ENCODE data around the gene LMOD1. TPM values are rescaled to one million over a fixed set of nuclear protein-coding genes. Genes with fewer than 3 reads are reported as not detected.
A peak's percentile ranks its signal among the peaks of the same experiment; 100 is the strongest.

LMOD1 gene
- total RNA-seq, 1 experiment from 2014 or later = not detected

DNA sequence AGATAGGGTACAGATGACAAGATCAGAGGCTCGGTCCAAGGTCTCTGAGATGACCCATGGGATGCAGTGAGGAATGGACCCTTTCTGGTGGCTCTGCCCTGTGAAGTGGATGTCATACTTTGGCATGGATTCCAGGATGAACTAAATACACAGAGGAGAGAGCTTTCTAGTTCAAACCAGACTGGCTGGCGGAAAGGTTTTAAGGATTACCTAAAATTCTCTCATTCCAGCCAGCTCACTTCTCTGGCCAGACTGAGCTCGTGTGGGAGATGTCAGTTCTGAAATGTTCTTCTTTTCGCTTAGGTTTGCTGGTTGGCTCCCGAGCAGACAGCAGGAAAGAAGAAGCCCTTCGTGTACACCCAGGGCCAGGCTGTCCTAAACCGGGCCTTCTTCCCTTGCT lies 42.3 kb upstream of the LMOD1 start:
- H3K36me3 Mint-ChIP-seq (ENCODE audit: insufficient read depth, unreplicated experiment) = peaks cover 69% of the 10 kb centered on the region
- DNase-seq (ENCODE audit: unreplicated experiment) = no peak
- intact Hi-C loops (cut with micrococcal nuclease) = no loop called here
- no TSS peak for BruUV-seq (replicated peaks)
- H3K9me3 Mint-ChIP-seq (ENCODE audit: unreplicated experiment) = no peaks in the 10 kb centered on the region
- TF ChIP-seq CTCF (IDR thresholded peaks at IDR 0.05; ENCODE audit: unreplicated experiment) = no peak
- ChIA-PET POLR2A (interaction anchor here (0.6 to 1.7 kb wide), 4 partner anchors 87 to 168 kb away, joined by 3 to 8 read pairs (median 4); no protein-coding TSS in a partner anchor), CTCF (interaction anchor here (0.5 to 7.1 kb wide), 10 partner anchors 11 to 507 kb away, joined by 3 to 71 read pairs (median 6); no protein-coding TSS in a partner anchor)
- no peaks in the 10 kb centered on the region for H3K27me3 Mint-ChIP-seq (ENCODE audit: insufficient read depth, unreplicated experiment)
- no peak overlapping the region for H3K4me3 Mint-ChIP-seq (ENCODE audit: unreplicated experiment)
- H3K27ac Mint-ChIP-seq (ENCODE audit: low read depth, unreplicated experiment) = peak overlapping the region; percentile 16
- peaks cover 23% of the 10 kb centered on the region for H3K4me1 Mint-ChIP-seq (ENCODE audit: insufficient read depth, unreplicated experiment)

- intact Hi-C loops (cut with micrococcal nuclease) = no loop called here
- H3K36me3 Mint-ChIP-seq (ENCODE audit: insufficient read depth, unreplicated experiment) = peaks cover 37% of the 10 kb centered on the region
- no peak for TF ChIP-seq CTCF (IDR thresholded peaks at IDR 0.05; ENCODE audit: unreplicated experiment)
- no TSS peak for BruUV-seq (replicated peaks)
- H3K27me3 Mint-ChIP-seq (ENCODE audit: insufficient read depth, unreplicated experiment) = no peaks in the 10 kb centered on the region
- H3K27ac Mint-ChIP-seq (ENCODE audit: low read depth, unreplicated experiment) = no peak overlapping the region
- ChIA-PET POLR2A (interaction anchor here (0.6 to 6.9 kb wide), 8 partner anchors 12 to 425 kb away, joined by 3 to 72 read pairs (median 5); partner anchors contain the start of genes GPR37L1 and TIMM17A), CTCF (interaction anchor here (0.6 to 7.1 kb wide), 11 partner anchors 13 to 454 kb away, joined by 3 to 71 read pairs (median 8); no protein-coding TSS in a partner anchor)
- H3K4me1 Mint-ChIP-seq (ENCODE audit: insufficient read depth, unreplicated experiment) = peaks cover 29% of the 10 kb centered on the region
- H3K4me3 Mint-ChIP-seq (ENCODE audit: unreplicated experiment) = peak overlapping the region; percentile 90
- no peaks in the 10 kb centered on the region for H3K9me3 Mint-ChIP-seq (ENCODE audit: unreplicated experiment)
- DNase-seq (ENCODE audit: unreplicated experiment) = no peak
Measured at GRCh38 chr1:201985355-201985754, 39.0 kb upstream of the LMOD1 start.

GRCh38 chr1:201984446-201984845 lies 38.1 kb upstream of the LMOD1 start:
- BruUV-seq (replicated peaks) = no TSS peak
- DNase-seq (ENCODE audit: unreplicated experiment) = no peak
- ChIA-PET CTCF (interaction anchor here (0.6 to 7.1 kb wide), 12 partner anchors 12 to 549 kb away, joined by 3 to 71 read pairs (median 6); no protein-coding TSS in a partner anchor), POLR2A (interaction anchor here (0.6 to 6.9 kb wide), 12 partner anchors 12 to 160 kb away, joined by 3 to 72 read pairs (median 8); partner anchors contain the start of genes ARL8A and TIMM17A)
- peaks cover 28% of the 10 kb centered on the region for H3K36me3 Mint-ChIP-seq (ENCODE audit: insufficient read depth, unreplicated experiment)
- no peaks in the 10 kb centered on the region for H3K27me3 Mint-ChIP-seq (ENCODE audit: insufficient read depth, unreplicated experiment)
- H3K4me3 Mint-ChIP-seq (ENCODE audit: unreplicated experiment) = peak overlapping the region; percentile 90
- intact Hi-C loops (cut with micrococcal nuclease) = no loop called here
- no peaks in the 10 kb centered on the region for H3K9me3 Mint-ChIP-seq (ENCODE audit: unreplicated experiment)
- peak overlapping the region; percentile 66 for H3K27ac Mint-ChIP-seq (ENCODE audit: low read depth, unreplicated experiment)
- peaks cover 24% of the 10 kb centered on the region for H3K4me1 Mint-ChIP-seq (ENCODE audit: insufficient read depth, unreplicated experiment)
- TF ChIP-seq CTCF (IDR thresholded peaks at IDR 0.05; ENCODE audit: unreplicated experiment) = no peak

GRCh38 chr1:201983380-201983805 lies 37.0 kb upstream of the LMOD1 start:
- BruUV-seq (replicated peaks) = no TSS peak
- Mint-ChIP-seq H3K36me3 (ENCODE audit: insufficient read depth, unreplicated experiment) (peaks cover 19% of the 10 kb centered on the region), H3K27ac (ENCODE audit: low read depth, unreplicated experiment) (peak overlapping the region; percentile 66), H3K4me3 (ENCODE audit: unreplicated experiment) (peak overlapping the region; percentile 90), H3K27me3 (ENCODE audit: insufficient read depth, unreplicated experiment) (no peaks in the 10 kb centered on the region), H3K4me1 (ENCODE audit: insufficient read depth, unreplicated experiment) (peaks cover 24% of the 10 kb centered on the region), H3K9me3 (ENCODE audit: unreplicated experiment) (no peaks in the 10 kb centered on the region)
- no peak for TF ChIP-seq CTCF (IDR thresholded peaks at IDR 0.05; ENCODE audit: unreplicated experiment)
- CTCF ChIA-PET = interaction anchor here (0.6 to 7.1 kb wide), 20 partner anchors 9 to 548 kb away, joined by 3 to 71 read pairs (median 5); no protein-coding TSS in a partner anchor
- intact Hi-C loops (cut with micrococcal nuclease) = no loop called here
- POLR2A ChIA-PET = interaction anchor here (0.5 to 6.9 kb wide), 25 partner anchors 9 to 358 kb away, joined by 3 to 72 read pairs (median 5); partner anchors contain the start of genes ARL8A, TIMM17A and UBE2T
- no peak for DNase-seq (ENCODE audit: unreplicated experiment)
